A673 (cell line): ENCODE results near the gene KCNH5. TPM values are rescaled to one million over a fixed set of nuclear protein-coding genes. Genes with fewer than 3 reads are reported as not detected.

Experiments used
- BruUV-seq: library from RNA; stranded (reverse); fragments of 400-500 nt; replicated peaks from 2 replicates; lab custom pipeline; 2021; lab: Mats Ljungman, UMichigan
- CTCF ChIA-PET: fragments of 300-600 bp; sonication (Branson Sonifier 250); formaldehyde crosslinking; loops from one replicate; lab custom pipeline; 2022; ENCODE audit warnings: antibody characterized with exemption; lab: Charles Lee
- POLR2A ChIA-PET: fragments of 300-600 bp; sonication (Branson Sonifier 250); formaldehyde crosslinking; loops from one replicate; lab custom pipeline; 2022; ENCODE audit warnings: antibody characterized with exemption; ENCODE audit not compliant: low non-redundant PET; lab: Charles Lee
- DNase-seq: peaks from one replicate; pipeline ENCODE4 v3.0.0-alpha.2; 2015; ENCODE audit warnings: low spot score
- H3K27ac ChIP-seq: fragments of 200-600 bp; sonication (generic); 2 replicates; pipeline ENCODE4 v1.5.1; 2016; ENCODE audit warnings: mixed run types, low read depth, mild to moderate bottlenecking, mixed read lengths, antibody characterized with exemption, low read length; ENCODE audit not compliant: poor library complexity, severe bottlenecking
- H3K27me3 ChIP-seq: fragments of 200-600 bp; sonication (generic); replicated peaks from 2 replicates; pipeline ENCODE4 v1.6.1; 2017; ENCODE audit warnings: mixed run types, low read depth, mild to moderate bottlenecking, mixed read lengths, antibody characterized with exemption, low read length; ENCODE audit not compliant: insufficient read depth, poor library complexity
- H3K36me3 ChIP-seq: fragments of 200-600 bp; sonication (generic); 2 replicates; pipeline ENCODE4 v1.6.1; 2016; ENCODE audit warnings: mixed run types, mild to moderate bottlenecking, mixed read lengths, antibody characterized with exemption, low read length; ENCODE audit not compliant: insufficient read depth, poor library complexity, severe bottlenecking
- H3K4me1 ChIP-seq: fragments of 200-600 bp; sonication (generic); 2 replicates; pipeline ENCODE4 v1.6.1; 2017; ENCODE audit warnings: mixed run types, mild to moderate bottlenecking, mixed read lengths, antibody characterized with exemption, low read length; ENCODE audit not compliant: insufficient read depth, poor library complexity, severe bottlenecking
- H3K4me3 ChIP-seq: fragments of 200-600 bp; sonication (generic); 2 replicates; pipeline ENCODE4 v1.5.1; 2016; ENCODE audit warnings: low read depth, mixed run types, mild to moderate bottlenecking, mixed read lengths, low read length; ENCODE audit not compliant: poor library complexity, severe bottlenecking
- H3K9me3 ChIP-seq: fragments of 200-600 bp; sonication (generic); 2 replicates; pipeline ENCODE4 v1.6.1; 2016; ENCODE audit warnings: mixed run types, low read depth, mild to moderate bottlenecking, mixed read lengths, antibody characterized with exemption, low read length; ENCODE audit not compliant: poor library complexity, severe bottlenecking
- EZH2 ChIP-seq: fragments of 200-600 bp; sonication (generic); IDR thresholded peaks from 2 replicates; pipeline ENCODE4 v1.6.1; 2017; ENCODE audit warnings: borderline replicate concordance, low read depth, mild to moderate bottlenecking, mixed read lengths, antibody characterized with exemption, low read length; ENCODE audit not compliant: poor library complexity, severe bottlenecking
- intact Hi-C: fragments of 100-400 bp; cut with micrococcal nuclease; formaldehyde crosslinking; loops from one replicate; pipeline ENCODE4 v1.10.0; 2022; ENCODE audit not compliant: unreplicated experiment
- total RNA-seq: library from RNA; stranded (reverse); gene quantifications from 2 replicates; pipeline ENCODE4 v1.2.3, GENCODE V29; 2021
- TF ChIP-seq, protein P1 (sequence below): fragments of 300-800, 200-600 bp; sonication (generic); conservative IDR thresholded peaks from 2 replicates; pipeline ENCODE4 v1.5.1; 2017; ENCODE audit warnings: low read depth, mild to moderate bottlenecking, antibody characterized with exemption, low read length, moderate library complexity, mixed read lengths

Gene KCNH5
- total RNA-seq, 1 experiment from 2014 or later: 27.9 TPM

DNA sequence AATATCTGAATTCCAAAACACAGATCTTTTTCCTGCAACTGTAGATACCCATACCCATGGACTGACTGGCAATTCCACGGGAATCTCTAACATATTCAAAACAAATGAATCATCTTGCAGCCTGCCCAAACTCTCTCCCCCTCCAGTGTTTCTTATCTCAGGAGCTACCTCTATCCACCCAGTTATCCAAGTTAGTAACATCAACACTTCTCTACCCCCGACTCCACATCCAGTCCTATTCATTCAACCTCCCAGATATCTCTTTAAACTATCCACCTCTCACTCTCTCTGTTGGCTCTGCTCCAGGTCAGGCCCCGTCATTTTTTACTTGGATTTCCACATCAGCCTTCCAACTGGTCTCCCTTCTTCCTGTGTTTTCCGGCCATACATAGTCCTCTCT, 6.7 kb upstream of the KCNH5 start:
- CTCF ChIA-PET: no interaction called here
- Histone ChIP-seq H3K36me3 (no peaks in the 10 kb centered on the region), H3K4me3 (no peak overlapping the region), H3K27ac (no peak overlapping the region), H3K4me1 (no peaks in the 10 kb centered on the region), H3K27me3 (no peaks in the 10 kb centered on the region), H3K9me3 (no peaks in the 10 kb centered on the region)
- no peak for DNase-seq
- POLR2A ChIA-PET: no interaction called here
- TF ChIP-seq, protein P1, sequence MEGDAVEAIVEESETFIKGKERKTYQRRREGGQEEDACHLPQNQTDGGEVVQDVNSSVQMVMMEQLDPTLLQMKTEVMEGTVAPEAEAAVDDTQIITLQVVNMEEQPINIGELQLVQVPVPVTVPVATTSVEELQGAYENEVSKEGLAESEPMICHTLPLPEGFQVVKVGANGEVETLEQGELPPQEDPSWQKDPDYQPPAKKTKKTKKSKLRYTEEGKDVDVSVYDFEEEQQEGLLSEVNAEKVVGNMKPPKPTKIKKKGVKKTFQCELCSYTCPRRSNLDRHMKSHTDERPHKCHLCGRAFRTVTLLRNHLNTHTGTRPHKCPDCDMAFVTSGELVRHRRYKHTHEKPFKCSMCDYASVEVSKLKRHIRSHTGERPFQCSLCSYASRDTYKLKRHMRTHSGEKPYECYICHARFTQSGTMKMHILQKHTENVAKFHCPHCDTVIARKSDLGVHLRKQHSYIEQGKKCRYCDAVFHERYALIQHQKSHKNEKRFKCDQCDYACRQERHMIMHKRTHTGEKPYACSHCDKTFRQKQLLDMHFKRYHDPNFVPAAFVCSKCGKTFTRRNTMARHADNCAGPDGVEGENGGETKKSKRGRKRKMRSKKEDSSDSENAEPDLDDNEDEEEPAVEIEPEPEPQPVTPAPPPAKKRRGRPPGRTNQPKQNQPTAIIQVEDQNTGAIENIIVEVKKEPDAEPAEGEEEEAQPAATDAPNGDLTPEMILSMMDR: no peak
- TF ChIP-seq EZH2: no peak
- intact Hi-C loops: no loop called here
- no TSS peak for BruUV-seq

DNA sequence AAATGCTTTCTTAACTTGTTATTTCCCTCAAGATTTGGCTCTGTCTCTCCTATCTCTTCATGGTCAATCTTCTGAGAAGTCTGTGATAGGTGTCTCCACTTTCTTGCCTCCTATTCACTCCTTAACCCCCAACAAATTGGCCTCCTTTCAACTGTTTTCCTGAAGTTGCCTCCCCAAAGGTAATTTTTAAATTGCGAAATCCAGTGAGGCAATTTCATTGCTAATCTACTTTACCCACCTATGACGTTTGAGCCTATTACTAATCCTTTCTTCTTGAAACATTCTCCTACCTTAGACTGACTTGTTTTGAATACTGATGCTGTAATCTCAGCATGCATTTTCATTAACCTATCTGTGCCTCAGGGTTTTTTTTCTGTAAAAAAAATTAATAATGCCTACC, 6.0 kb upstream of the KCNH5 start:
- DNase-seq: no peak
- intact Hi-C loops: no loop called here
- Histone ChIP-seq H3K9me3 (no peaks in the 10 kb centered on the region), H3K4me3 (no peak overlapping the region), H3K36me3 (no peaks in the 10 kb centered on the region), H3K27me3 (no peaks in the 10 kb centered on the region), H3K4me1 (peaks cover 3% of the 10 kb centered on the region), H3K27ac (no peak overlapping the region)
- CTCF ChIA-PET: no interaction called here
- TF ChIP-seq, protein P1: no peak
- TF ChIP-seq EZH2: no peak
- no TSS peak for BruUV-seq
- POLR2A ChIA-PET: no interaction called here

DNA sequence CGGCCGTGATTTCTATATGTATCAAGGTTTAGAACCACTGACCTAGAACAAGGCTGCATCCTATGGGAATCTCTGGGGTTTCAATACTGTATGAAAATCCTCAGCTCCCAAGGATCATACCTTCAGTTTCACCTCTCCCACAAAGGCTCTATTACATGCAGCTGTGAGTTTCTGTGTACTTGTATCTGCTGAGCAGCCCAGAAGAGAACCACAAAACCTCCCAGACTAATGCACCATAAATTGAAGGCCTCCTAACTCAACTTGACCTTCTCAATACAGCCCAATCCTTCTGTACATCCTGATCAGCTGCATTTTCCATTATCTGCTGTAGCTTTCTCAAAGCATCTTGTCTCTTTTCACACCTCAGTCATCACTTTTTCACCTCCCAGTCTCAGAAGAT, 5.4 kb upstream of the KCNH5 start:
- H3K36me3 ChIP-seq: no peaks in the 10 kb centered on the region
- no peaks in the 10 kb centered on the region for H3K9me3 ChIP-seq
- no peak for DNase-seq
- peaks cover 4% of the 10 kb centered on the region for H3K4me1 ChIP-seq
- POLR2A ChIA-PET: no interaction called here
- no peak overlapping the region for H3K27ac ChIP-seq
- TF ChIP-seq, protein P1: no peak
- TF ChIP-seq EZH2: no peak
- no peak overlapping the region for H3K4me3 ChIP-seq
- BruUV-seq: no TSS peak
- no peaks in the 10 kb centered on the region for H3K27me3 ChIP-seq
- intact Hi-C loops: no loop called here
- CTCF ChIA-PET: interaction anchor here (0.6 kb wide), 1 partner anchor 560 kb away, joined by 5 read pairs; no protein-coding TSS in a partner anchor
